ENCODE data around the gene ARFGEF2.
"Not testable (repeated sequence)": the region's sequence is repeated elsewhere in the genome, so short reads cannot be mapped to it uniquely, and the experiment has no call there.

The ARFGEF2 gene

DNA sequence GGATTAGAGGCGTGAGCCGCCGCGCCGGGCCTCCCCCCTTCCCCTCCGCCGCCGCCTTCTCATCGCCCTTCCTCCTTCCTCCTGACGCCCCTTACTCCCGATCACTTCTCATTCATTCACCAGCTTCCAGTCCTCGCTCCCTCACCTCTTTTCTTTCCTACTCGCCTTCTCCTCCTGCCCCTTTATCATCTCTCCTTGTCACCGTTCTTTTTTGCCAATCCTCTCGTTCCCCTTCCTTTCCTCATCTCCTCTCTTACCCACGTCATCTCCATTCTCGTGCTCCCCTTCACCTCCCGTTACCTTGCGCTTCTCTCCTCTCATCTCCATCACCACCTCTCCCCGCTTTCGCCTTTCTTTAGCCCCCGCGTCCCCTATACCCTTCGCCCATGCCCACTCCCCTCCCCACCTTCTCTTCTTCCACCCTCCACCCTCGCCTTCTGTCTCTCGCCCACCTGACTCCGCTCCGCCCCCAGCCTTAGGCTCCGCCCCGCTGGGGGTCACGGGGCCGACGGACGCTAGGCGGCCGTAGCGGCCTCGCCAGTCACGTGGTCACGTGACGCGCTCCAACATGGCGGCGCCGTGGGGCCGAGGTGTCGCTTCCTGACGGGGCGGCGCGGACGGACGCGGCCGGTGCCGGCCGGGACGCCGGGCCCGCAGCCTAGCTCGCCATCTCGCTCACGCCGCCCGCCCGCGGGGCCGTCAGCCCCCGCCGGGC lies at the start of gene ARFGEF2:
Gene ARFGEF2 (plus strand): TSS at position 544 of the 715 bp plus-strand sequence. CDS start 179 bp downstream, outside the sequence.
- peak; percentile 93 for DNase-seq

DNA sequence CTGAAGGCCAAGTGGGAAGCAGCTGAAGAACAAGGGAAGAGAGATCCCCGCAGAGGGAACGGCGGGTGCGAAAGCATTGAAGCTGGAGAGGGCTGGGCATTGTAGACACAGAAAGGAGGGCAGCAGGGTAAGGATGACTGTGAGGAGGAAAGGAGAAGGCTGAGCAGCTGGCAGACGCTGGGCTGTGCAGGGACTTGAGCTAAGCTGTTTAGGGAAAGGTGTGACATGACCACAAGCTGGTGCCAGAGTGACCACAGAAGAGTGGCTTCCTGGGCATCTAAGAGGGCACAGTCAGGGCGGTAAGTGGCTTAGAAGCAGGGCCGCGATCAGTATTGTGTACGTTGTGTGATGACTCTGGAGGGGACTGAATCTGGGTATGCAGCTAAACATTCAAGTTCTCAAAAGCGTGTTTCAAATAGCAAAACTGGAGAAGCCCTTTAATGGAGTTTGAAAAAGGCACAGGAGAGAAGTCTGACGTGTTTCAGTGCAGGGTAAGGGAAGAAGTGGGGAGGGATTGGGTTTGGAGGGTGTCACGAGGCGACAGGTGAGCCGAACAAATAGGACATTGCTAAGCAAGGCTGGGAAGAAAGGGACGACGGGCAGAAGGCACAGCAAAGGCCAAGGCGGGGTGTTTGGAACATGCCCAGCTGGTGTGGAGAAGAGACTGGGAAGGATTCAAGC lies 46.1 kb upstream of the ARFGEF2 start:
- DNase-seq: no peak

DNA sequence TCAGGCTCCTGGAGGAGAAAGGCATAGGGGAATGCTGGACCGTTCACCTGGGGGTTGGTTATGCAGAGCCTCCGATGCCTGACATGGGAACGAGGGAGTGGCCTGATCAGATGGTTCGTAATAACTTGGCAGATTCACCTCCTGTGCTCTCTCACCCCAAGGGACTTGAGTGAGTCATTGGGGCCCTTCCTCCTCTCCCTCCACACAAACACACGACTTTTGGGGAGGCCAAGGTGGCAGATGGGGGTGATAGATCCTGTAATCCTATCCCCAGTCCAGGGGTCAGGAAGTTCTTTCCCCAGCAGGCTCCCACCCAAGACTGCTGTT lies 45.6 kb upstream of the ARFGEF2 start:
- no peak for DNase-seq

DNA sequence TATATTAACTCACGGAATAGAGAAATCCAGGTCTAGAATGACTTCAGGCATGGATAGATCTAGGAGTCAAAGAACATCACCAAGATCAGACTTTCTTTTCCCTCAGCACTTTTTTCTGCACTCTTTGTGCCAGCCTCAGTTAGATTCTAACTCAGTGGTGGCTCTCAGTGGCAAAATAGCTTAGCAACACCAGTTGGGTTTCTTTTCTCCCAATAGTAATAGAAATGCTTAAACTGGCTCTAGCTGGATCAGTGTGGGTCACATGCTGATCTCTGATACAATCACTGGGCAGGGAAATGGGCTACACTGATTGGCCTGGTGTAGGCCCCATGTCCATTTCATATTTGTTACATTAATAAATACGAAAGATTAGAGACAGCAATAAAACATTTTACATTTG lies 44.2 kb upstream of the ARFGEF2 start:
- no peak for DNase-seq

DNA sequence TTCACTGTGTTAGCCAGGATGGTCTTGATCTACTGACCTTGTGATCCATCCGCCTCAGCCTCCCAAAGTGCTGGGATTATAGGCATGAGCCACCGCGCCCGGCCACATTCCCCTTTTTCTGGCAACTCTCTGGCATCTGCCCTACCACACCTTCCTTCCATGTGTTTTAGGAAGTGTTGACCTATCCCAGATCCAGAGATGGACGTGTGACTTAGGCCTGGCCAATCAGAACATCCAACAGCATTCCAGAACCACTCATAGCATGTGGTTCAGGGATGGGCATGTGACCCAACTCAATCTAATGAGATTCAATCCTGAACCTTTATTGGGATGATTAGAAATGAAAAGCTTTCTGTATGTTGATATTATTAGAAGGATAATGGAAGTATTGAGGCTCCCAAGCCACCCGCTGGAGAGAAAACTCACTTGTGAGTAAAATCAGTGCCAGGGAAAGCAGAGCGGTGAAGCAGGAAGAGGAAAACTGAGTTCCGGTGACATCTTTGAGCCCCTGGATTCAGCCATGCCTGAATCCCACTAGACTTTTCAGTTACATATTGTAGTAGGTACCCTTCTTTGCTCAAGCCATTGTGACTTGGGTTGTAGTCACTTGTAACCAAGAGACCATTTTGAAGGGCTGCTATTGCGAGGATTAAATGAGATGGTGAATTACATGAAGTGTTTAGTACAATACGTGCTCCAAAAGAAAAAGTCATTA lies 42.8 kb upstream of the ARFGEF2 start:
- DNase-seq: no peak

DNA sequence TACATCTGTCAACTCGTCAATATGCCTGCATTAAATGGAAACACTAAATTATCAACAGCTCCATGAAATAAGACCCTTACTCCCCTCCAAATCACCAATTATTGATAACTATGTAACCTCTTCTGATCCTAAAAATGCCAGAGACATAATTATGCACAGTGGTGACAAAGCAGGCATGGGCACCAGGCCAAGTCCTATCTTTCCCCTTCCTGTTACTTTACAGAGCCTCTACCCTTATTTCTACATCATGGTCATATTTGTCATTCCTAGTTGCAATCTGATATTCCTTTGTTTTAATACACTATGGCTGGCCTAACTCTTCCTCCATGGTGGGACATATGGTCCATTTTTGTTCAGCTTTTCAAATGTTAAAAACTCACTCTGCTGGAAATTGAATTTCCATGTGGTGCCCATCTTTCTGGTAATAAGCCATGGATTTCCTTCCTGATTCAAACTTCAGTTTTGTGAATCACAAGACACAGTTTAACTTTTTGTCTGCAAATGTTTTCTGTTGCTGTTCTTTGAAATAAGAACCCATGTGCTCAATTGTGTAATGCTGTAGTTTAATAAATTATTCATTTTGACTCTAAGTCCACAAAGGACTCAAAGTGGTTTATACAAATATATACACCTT lies 41.8 kb upstream of the ARFGEF2 start:
- DNase-seq: no peak

DNA sequence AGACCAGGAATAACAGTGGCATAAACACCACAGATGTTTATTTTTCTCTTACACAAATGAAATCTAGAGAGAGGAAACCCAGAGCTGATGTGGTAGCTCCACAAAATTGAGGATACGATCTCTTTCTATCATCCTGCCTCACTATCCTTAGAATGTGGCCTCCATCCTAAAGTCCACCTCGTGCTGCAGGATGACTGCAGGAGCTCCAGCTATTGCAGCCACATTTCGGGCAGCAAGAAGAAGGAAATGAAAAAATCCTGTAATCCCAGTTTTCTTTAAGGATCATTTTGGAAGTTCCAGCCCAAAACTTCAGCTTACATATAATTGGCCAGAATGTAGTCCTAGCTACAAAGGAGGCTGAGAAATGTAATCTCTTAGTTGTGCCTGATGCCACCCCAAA lies 41.2 kb upstream of the ARFGEF2 start:
- no peak for DNase-seq

DNA sequence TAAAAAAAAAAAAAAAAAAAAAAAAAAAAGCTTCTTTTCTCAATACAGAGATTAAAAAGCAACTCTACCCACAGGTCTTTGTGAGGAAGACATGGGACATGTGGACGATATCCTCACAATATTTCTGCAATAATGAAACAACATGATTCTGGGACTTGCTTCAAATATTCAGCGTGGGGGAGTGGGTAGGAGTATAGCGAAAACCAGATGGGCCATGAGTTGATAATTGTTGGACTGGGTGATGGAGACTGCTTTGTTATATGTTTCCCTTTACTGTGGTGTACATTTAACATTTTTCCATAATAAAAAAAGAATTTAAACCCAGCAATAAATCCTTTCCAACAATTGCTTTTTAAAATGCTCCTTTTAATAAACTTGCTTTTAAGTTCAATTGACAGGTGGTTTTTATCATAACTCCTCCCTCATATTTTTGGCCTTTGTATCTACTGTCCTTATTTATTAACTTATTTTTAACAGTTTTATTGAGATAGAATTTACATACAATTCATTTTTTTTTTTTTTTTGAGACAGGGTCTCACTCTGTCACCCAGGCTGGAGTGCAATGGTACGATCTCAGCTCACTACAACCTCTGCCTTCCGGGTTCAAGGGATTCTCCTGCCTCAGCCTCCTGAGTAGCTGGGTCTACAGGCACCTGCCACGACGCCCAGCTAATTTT lies 40.4 kb upstream of the ARFGEF2 start:
- DNase-seq: no peak

DNA sequence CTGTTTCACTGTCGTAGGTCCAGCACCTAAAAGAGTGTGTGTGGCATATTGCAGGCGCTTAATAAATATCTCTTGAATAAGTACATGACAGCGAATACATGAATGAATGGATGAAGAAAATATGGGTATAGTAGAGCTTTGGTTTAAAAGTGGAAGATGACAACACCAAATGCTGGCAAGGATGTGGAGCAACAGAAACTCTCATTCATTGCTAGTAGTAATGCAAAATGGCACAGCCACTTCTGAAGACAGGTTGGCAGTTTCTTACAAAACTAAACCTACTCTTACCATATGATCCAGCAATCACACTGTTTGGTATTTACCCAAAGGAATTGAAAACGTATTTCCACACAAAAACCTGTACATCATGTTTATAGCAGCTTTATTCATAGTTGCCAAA lies 36.3 kb upstream of the ARFGEF2 start:
- DNase-seq: no peak

DNA sequence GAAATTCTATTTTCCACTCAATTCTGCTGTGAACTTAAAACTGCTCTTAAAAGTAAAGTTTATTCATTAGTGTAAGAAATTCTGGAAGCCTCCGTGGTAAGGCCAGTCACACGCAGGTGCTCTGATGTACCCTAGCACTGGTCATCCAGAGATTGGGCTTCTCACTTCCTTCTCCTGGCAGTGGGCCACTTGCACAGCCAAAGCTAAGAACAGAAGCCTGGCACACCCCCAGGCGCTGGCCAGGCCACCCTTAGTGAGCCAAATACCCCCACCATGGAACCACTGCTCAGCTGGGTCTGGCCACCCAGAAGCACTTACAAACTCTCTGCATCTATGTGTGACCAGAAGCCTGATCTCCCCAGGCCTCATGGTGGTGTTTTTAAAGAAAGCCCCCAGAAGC lies 35.3 kb upstream of the ARFGEF2 start:
- DNase-seq: no peak

DNA sequence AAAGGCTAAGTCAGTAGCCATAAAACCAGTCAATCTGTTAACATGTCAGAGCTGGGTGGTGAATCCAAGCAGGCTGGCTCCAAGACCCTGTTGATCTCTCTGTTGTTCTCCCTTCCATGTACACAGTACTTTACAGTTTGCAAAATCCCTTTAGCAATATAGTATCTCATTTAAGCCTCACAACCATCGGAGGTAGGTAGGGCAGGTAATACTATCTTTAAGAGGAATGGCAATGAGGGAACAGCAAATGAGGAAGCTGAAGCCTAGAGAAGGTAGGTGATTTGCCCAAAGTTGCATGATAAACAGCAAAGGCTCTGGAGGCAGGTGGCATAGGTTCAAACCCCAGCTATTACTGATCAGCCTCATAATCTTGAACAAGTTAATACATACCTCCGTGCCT lies 34.7 kb upstream of the ARFGEF2 start:
- no peak for DNase-seq

DNA sequence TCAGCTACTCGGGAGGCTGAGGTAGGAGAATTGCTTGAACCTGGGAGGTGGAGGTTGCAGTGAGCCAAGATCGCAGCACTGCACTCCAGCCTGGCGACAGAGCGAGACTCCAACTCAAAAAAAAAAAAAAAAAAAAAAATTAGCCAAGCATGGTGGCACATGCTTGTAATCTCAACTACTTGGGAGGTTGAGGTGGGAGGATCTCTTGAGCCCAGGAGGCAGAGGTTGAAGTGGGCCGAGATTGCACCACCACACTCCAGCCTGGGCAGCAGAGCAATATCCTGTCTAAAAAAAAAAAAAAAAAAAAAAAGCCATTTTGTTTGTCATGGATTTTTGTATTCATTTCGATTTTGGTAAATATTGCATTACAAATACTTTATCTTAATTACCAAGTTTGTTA lies 33.0 kb upstream of the ARFGEF2 start:
- not testable (repeated sequence) for DNase-seq

DNA sequence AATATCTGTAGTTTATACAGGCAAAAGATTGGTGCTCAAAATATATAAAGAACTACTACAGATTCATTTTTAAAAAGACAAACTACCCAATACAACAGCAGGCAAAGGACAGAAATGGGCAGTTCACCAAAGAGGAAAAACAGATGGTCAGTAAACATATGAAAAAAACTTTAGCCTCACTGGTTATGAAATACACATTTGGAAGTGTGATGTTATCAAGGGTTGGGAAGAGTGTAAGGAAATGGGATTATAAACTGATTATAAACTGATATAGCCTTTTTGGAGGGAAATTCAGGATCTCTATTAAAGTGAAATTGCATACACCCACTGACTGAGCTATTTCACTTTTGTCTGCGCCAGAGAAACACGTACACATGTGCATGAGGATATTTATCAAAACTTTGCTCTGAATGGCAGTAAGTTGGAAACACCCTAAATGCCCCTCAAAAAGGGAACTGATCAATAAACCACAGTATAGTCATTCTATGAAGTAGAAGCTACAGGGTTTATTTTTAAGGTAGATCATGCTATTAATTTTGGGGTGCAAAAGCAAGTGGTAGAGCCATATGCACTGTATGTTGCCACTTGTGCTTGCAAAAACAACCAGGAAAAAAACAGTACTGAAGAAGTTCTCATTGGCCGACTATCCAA lies 32.2 kb upstream of the ARFGEF2 start:
- no peak for DNase-seq

DNA sequence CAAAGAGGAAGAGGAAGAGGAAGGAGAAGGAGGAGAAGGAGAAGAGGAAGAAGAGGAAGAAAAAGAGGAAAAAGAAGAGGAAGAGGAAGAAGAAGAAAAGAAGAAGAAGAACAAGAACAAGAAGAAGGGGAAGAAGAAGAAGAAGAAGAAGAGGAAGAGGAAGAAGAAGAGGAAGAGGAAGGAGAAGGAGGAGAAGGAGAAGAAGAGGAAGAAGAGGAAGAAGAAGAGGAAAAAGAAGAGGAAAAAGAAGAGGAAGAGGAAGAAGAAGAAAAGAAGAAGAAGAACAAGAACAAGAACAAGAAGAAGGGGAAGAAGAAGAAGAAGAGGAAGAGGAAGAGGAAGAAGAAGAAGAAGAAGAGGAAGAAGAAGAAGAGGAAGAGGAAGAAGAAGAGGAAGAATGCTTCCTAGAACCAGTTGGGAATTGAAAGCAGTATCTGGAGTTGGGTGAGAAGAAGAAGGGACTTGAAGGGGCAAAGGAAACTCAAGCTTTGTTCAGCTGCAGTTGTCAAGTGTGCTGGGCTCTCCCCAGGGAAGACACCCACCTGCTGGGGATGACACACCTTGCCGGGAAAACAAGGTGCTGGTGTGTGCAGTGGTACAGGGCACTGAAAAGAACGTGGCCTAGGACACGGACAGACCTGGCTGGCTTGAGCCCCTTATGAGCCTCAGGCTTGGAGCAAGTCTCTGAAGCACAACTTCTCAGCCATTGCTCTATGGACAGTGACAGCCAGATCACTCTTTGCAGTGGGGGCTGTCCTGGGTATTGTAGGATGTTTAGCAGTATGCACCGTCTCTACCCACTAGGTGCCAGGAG lies 30.1 kb upstream of the ARFGEF2 start:
- DNase-seq: no peak

DNA sequence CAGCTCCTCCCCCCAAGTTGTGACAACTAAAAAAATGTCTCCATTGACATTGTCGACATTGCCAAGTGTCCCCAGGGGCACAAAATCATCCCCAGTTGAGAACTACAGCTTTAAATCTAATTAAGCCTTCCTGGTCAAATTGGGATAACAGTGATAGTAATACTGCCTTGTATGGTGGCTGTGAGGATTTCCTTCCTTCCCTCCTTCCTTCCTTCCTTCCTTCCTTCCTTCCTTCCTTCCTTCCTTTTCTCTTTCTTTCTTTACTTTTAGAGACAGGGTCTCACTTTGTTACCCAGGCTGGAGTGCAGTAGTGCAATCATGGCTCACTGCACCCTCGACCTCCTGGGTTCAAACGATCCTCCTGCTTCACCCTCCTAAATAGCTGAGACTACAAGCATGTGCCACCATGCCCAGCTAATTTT lies 29.5 kb upstream of the ARFGEF2 start:
- no peak for DNase-seq

DNA sequence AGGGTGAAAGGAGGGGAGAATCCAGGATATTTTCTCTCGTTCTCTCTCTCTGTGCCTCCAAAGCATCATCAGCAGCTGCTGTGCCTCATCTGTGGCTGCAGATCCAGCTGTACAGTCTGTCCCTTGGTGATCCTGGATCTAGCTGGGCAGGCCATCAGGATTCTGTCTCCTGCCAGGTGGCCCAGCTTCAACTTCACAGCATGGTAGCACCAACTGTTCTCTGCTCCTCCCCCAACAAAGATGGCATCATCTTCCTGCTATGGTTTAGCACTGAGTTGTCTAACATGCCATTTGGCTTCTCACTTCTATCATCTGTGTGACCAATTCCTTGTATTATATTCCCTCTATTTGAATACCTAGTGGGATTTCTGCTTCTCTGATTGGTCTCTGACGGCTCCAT lies 28.6 kb upstream of the ARFGEF2 start:
- DNase-seq: no peak

DNA sequence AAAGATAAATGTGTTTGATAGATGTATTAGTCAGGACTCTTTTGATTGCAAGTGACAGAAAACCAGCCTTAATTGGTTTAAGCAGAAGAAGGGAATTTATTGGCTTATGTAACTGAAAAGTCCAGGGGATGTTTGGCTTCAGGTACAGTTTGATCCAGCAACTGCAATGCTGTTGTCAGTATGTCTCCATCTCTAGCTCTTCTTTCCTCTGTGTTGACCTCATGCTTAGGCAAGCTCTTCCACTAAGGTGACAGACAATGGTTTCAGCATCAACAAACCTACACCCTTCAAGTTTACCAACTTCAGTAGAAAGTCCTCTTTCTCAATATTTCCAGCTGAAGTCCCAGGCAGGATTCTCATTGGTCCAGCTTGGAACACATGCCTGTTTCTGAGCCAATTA lies 28.1 kb upstream of the ARFGEF2 start:
- no peak for DNase-seq

DNA sequence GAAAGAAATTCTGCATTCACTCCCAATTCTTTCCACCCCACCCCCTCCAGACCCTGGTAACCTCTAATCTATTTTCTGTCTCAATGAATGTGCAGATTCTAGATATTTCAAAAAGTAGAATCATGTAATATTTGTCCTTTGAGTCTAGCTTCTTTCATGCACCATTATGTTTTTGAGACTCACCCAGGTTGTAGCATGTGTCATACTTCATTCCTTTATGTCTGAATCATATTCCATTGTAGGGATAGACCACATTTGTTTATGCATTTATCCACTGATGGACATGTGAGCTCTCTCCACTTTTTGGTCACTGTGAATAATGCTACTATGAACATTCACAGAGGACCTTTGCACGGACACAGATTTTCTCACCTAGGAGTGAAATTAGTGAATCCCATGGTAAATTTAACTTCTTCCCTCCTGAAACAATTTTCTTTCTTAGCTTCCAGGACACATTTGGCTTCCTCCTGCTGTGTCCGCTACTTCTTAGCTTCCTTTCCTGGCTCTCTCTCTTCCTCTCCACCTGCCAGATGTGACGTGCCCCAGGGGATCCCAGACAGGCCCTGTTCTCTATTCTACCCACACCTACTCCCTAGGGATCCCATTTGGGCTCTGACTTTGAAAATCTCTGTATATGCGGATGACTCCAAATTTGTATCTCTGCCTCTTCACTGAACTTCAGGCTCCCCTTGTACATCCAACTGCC lies 24.1 kb upstream of the ARFGEF2 start:
- no peak for DNase-seq

DNA sequence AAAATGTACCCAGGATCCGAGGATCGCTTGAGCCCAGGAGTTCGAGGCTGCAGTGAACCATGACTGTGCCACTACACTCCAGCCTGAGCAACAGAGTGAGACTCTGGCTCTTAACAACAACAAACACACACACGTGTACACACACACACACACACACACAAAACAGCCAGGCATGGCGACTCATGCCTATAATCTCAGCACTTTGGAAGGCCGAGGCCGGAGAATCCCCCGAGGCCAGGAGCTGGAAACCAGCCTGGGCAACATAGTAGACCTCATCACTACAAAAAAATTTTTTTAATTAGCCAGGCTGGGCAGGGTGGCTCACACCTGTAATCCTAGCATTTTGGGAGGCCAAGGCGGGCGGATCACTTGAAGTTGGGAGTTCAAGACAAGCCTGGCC lies 23.3 kb upstream of the ARFGEF2 start:
- DNase-seq: no peak

DNA sequence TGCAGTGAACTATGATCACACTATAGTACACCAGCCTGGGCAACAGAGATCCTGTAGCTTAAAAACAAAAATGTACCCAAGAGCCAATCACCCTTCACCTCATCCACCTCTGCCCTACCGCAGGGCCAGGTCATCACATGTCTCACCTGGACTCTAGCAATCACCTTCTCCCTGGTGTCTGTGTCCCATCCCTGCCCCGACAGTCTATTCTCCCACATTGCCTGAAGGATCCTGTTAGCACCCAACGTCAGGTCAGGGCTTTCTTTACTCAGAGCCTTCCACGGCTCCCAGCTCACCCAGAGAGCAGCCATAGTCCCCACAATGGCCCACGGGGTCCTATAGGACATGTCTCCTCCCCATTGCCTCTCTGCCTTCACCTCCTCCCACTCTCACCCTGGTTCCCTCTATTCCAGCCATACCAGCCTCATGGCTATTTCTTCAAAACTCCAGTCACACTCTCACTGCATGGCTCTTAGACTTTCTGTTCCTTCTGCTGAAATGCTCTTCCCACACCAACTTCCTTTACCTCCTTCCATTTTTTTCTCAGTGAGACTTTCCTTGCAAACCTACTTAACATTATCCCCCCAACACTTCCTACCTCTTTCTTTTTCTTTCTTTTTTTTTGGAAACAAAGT lies 22.5 kb upstream of the ARFGEF2 start:
- no peak for DNase-seq

DNA sequence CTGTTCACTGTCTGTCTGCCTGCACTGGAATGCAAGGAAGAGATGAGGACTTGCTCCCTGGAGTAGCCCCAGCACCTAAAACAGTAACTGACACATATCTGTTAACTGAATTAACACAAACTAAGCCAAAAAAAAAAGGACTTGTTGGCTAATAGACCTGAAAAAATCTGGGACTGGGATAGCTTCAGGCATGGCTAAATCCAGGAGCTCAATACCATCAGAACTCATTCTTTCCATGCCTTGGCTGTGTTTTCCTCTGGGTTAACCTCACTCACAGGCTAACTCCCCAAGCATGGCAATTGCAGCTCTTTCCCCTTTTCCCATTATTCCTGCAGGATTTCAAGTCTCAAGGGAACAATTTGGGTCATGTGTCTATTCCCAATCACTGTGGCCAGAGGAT lies 21.6 kb upstream of the ARFGEF2 start:
- DNase-seq: no peak
